ENCODE measurements around the gene TCEAL3. TPM values are rescaled to one million over a fixed set of nuclear protein-coding genes. Genes with fewer than 3 reads are reported as not detected.

Gene TCEAL3
- total and polyA plus RNA-seq, 9 of the 15 experiments (the other 6 are each of a cell fraction or from before 2014, with no cell fraction given): not detected

GRCh38 chrX:103560256-103560655 lies 47.5 kb upstream of the TCEAL3 start (continued):
- no peak for TF ChIP-seq SMC3 (conservative IDR thresholded peaks at IDR 0.05; ENCODE audit: insufficient read depth, low read depth, low read length)
- no peak for TF ChIP-seq JUN (IDR thresholded peaks at IDR 0.05; ENCODE audit: borderline replicate concordance, low read depth, low read length)
- no peak for TF ChIP-seq JUN (CRISPR knock-in tag; IDR thresholded peaks at IDR 0.05; ENCODE audit: borderline replicate concordance)
- no peak for TF ChIP-seq ESRRA (IDR thresholded peaks at IDR 0.05; ENCODE audit: borderline replicate concordance, low read depth)
- TF ChIP-seq TAF15 (IDR thresholded peaks at IDR 0.05; ENCODE audit: low read depth, low read length): no peak
- no peak for TF ChIP-seq SMAD2 (IDR thresholded peaks at IDR 0.05; ENCODE audit: low read depth, low read length)
- TF ChIP-seq TRIM25 (IDR thresholded peaks at IDR 0.05; ENCODE audit: borderline replicate concordance): no peak

GRCh38 chrX:103562801-103563200 lies 45.0 kb upstream of the TCEAL3 start:
- Histone ChIP-seq H4K20me1 (replicated peaks; ENCODE audit: control insufficient read depth, insufficient read depth, low read length) (no peaks in the 10 kb centered on the region), H3K36me3 (ENCODE audit: control insufficient read depth, insufficient read depth, low read length) (no peaks in the 10 kb centered on the region), H3K27me3 (ENCODE audit: control insufficient read depth in 2 of 2, insufficient read depth in 2 of 2, low read length in 2 of 2) (no peaks in the 10 kb centered on the region), H3K79me2 (ENCODE audit: control insufficient read depth, insufficient read depth, low read length) (no peaks in the 10 kb centered on the region), H3K9ac (ENCODE audit: insufficient read depth in 1 of 2, low read depth in 2 of 2, low read length in 2 of 2) (no peak overlapping the region), H3K4me3 (no peak overlapping the region), H2AFZ (ENCODE audit: low read depth, low read length) (no peak overlapping the region), H3K9me1 (ENCODE audit: control insufficient read depth, insufficient read depth, low read length) (no peaks in the 10 kb centered on the region), H3K9me3 (replicated peaks; ENCODE audit: control insufficient read depth, insufficient read depth, low read depth, low read length) (no peaks in the 10 kb centered on the region), H3K27ac (ENCODE audit: extremely low read depth, low read depth, low read length) (no peak overlapping the region), H3K4me2 (ENCODE audit: insufficient read depth, low read length) (no peak overlapping the region), H3K4me1 (replicated peaks in 1 of 2; ENCODE audit: control insufficient read depth in 2 of 2, insufficient read depth in 2 of 2, low read length in 2 of 2) (no peaks in the 10 kb centered on the region)
- intact Hi-C loops (cut with micrococcal nuclease) (no loop called here), in situ Hi-C loops (cut with MboI) (no loop called here)
- FAIRE-seq (no peak), ATAC-seq (no peak), DNase-seq (ENCODE audit: extremely low read depth in 1 of 4, low spot score in 3 of 4) (no peak)
- no TSS peak for BruUV-seq (replicated peaks)
- TF ChIP-seq ZNF592 (IDR thresholded peaks at IDR 0.05): no peak
- TF ChIP-seq FOSL1 (tag; conservative IDR thresholded peaks at IDR 0.05): 0 out of 2 replicates have a peak, but pooled peaks have one; percentile 20
- ChIA-PET POLR2A (no interaction called here), CTCF (ENCODE audit: low intra/inter-chr PET ratio) (interaction anchor here (0.6 kb wide), 1 partner anchor 29 kb away, joined by 3 read pairs; no protein-coding TSS in a partner anchor)
- 0% methylated on average over 2 of the region's 2 CpGs for WGBS (ENCODE audit: insufficient coverage, low coverage, missing lambda C conversion rate)
